Activated CD4-positive, CD25-positive, alpha-beta regulatory T cell (primary cell): ENCODE results near the gene LMO3.
"Not testable (repeated sequence)": the region's sequence is repeated elsewhere in the genome, so short reads cannot be mapped to it uniquely, and the experiment has no call there.

Experiments used
- DNase-seq, 4 experiments: peaks; one replicate each; lab custom pipeline; 2025; lab: John Stamatoyannopoulos, UW

The LMO3 gene

GRCh38 chr12:16545836-16546235 lies 60.1 kb downstream of the LMO3 start:
- no peak for DNase-seq

GRCh38 chr12:16542586-16542985 lies 63.4 kb downstream of the LMO3 start:
- no peak for DNase-seq

- DNase-seq: not testable (repeated sequence)
Observed at GRCh38 chr12:16537652-16538051, 68.3 kb downstream of the LMO3 start.

DNA sequence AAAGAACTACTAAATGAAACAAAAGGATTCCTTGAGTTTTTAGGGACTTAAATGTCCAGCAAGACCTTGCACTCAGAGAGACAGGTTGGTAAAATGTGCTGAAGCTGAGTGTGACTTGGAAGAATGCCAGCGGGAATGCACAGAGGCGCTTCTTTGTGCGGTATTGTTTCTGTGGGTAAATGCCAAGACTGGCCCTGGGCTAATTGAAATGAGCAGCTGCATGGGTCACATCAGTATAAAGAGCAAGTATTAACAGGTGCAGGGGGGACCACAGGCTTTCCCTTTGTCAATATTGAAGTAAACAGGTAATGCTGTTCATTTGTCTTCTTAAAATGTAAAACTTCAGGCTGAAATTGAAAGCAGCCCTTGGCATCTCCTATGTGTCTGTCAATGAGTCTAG lies 74.3 kb downstream of the LMO3 start:
- DNase-seq: no peak

- DNase-seq: no peak
Observed at GRCh38 chr12:16530268-16530850, 75.6 kb downstream of the LMO3 start.

- no peak for DNase-seq
Observed at GRCh38 chr12:16526693-16527092, 79.3 kb downstream of the LMO3 start.

DNA sequence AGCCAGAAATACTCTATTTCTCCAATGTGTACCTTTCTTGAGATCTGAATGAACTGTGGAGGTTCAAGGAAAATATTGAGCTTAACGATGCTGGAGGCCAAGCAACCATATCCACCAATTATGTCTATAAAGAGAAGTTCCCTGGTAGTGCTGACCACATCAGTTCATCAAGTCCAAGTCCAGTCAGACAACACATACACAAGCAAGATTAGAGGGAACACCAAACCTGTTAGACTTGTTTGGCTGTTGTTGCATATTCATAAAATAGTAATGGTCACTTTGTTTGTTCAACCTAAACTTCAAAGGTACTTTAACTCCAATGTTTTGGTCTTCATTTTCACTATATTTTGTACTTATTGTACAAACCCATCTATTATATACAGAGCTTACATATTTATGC lies 81.6 kb downstream of the LMO3 start:
- no peak for DNase-seq

GRCh38 chr12:16523951-16524331 lies 82.0 kb downstream of the LMO3 start:
- DNase-seq: no peak

DNA sequence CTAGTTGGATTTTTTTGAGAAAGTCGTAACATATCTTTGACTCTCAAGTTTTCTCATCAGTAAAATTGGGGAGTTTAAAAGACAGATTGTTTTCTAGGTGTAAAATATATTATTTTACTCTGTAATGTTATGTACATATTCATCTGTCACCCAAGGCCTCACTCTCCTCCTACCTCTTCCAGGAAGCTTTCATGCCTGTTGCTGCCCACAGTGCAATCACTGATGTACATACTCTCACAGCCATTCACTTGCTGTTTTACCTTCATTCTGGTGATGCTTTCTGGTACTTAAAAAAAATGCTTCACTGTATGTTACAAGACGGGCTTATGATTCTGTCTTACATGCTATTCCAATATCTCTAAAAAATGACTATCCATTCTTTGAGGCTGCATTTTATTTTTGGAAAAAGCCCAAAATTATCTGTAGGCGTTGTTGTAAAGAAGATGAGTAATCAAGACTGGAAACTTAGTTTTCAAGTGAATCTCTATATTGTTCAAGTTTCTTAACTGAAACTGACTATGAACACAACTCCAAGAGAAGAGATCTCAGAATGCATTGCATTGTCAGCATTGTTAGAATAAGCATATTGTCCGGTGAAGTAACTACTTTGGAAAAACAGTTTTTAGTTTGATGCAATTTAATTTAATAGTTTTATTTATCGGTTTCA lies 82.5 kb downstream of the LMO3 start:
- no peak for DNase-seq

- DNase-seq: no peak
Observed at GRCh38 chr12:16520328-16520727, 85.6 kb downstream of the LMO3 start.

DNA sequence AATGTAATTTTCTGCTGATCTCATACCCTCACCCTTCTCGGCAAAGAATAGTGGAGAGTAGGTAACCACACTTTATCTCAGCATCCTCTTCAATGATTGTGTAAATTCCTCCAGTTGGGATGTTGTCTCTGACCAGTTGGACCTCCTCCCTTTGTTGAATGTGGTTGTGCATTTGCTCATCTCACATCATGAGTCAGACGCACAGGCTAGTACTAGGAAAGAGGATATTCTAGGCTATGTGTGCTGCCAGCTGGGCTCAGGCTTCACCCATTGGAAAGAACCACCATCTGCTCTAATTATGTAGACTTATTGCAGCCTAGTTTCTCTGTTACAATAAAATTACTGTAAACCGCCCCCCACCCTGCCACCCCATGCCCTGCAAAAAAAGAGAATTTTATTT lies 90.3 kb downstream of the LMO3 start:
- DNase-seq: no peak

DNA sequence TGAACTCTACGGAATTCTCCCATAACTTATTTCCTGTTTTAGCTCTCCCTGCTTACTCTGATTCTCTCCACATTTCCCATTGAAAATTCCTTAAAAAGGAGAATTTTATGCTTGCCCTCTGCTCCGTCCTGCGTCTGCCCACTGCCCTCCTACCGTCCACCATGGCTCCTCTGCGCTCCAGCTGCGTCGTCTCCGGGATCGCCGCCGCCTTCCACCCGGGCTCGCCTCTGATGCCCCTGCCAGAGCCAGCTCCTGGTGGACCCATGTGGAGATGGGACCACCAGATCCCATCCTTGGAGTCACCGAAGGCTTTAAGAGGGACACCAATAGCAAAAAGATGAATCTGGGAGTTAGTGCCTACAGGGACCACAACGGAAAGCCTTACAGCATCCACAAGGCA lies 92.7 kb downstream of the LMO3 start:
- DNase-seq: no peak

GRCh38 chr12:16509411-16509810 lies 96.6 kb downstream of the LMO3 start:
- DNase-seq: no peak

DNA sequence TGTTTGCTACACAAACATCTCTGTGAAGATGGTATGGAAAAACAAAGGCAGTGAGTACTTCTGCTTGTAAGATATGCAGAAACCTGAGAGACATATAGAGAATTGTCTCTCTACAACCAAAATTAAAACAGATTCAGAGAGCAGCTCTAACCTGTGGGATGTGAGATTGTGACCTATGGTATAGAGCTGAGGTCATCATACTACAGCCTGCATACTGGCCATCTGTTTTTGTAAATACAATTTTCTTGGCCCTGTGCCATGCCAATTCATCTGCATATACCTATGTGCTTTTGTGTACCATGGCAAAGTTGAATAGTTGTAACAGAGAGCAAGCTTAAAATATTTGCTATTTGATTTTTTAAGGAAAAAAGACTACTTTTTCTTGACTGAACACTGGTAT lies 99.6 kb downstream of the LMO3 start:
- DNase-seq: no peak

DNA sequence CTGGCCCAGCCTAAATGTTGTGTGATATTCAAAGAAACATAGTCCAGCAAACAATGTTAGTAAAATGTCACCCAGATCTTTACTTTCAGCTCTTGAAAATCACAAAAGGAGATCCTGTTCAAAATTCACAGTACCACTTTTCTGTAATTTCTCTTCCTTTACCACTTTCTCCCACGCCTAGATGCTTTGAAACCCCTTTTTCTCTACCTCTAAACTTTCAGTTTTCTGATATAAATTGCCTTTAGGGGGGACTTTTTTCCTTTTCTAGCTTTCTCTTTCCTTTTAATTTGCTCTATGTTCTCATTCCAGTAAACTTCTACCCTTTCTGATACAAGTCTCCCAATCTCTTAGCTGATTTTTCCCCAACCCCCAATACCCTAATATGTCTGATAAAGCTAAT lies 101.8 kb downstream of the LMO3 start:
- DNase-seq: no peak

GRCh38 chr12:16499611-16500010 lies 106.4 kb downstream of the LMO3 start:
- no peak for DNase-seq
